C4-2B (cell line): ENCODE data around the gene CTNNA2.
A peak's percentile ranks its signal among the peaks of the same experiment; 100 is the strongest.

Experiments used
- H3K27ac ChIP-seq: fragments of 450-650 bp; 2 replicates; pipeline ENCODE4 v1.5.1; 2017
- ZFX ChIP-seq: fragments of 450-650 bp; IDR thresholded peaks from 2 replicates; pipeline ENCODE4 v1.6.1; 2017
- TF ChIP-seq, protein P1 (sequence below): fragments of 450-650 bp; conservative IDR thresholded peaks from 2 replicates; pipeline ENCODE4 v1.5.1; 2017; ENCODE audit warnings: mild to moderate bottlenecking

CTNNA2 gene

DNA sequence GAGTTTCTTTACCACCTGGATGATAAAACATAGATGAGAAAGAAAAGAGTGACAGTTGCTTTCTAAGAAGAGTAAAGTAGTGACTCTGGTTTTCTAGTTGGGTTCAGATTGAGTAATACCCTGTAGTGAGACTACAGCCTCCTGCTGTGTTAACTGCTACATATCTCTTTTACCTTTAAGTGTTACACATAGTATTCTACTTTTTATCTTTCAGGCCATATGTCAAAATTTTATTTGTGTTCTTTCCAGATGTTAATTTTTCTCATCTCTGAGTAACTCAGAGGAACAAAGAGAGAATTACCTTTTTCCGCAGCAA is 348.2 kb downstream of the CTNNA2 start:
- no peak for TF ChIP-seq ZFX
- TF ChIP-seq, protein P1, sequence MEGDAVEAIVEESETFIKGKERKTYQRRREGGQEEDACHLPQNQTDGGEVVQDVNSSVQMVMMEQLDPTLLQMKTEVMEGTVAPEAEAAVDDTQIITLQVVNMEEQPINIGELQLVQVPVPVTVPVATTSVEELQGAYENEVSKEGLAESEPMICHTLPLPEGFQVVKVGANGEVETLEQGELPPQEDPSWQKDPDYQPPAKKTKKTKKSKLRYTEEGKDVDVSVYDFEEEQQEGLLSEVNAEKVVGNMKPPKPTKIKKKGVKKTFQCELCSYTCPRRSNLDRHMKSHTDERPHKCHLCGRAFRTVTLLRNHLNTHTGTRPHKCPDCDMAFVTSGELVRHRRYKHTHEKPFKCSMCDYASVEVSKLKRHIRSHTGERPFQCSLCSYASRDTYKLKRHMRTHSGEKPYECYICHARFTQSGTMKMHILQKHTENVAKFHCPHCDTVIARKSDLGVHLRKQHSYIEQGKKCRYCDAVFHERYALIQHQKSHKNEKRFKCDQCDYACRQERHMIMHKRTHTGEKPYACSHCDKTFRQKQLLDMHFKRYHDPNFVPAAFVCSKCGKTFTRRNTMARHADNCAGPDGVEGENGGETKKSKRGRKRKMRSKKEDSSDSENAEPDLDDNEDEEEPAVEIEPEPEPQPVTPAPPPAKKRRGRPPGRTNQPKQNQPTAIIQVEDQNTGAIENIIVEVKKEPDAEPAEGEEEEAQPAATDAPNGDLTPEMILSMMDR: no peak
- H3K27ac ChIP-seq: no peak overlapping the region

DNA sequence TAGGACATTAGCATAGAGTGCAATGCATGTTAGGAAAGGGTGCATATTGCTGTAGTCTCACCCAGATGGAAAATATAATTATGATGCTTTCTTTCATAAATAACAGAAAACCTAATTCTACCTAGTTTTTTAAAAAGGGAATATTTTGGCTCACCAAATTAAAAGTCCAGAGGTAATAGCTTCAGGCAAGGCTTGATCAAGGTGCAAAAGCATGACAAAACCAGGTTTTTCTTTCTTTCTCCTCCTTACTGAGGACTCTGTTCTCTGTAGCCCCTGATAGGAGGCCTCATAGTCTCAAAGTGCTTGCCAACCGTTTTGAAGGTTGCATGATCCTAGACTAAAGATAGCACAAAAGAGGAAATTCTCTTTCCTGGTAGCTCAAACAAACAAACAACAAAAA is 349.9 kb downstream of the CTNNA2 start:
- TF ChIP-seq, protein P1: no peak
- no peak for TF ChIP-seq ZFX
- H3K27ac ChIP-seq: no peak overlapping the region

DNA sequence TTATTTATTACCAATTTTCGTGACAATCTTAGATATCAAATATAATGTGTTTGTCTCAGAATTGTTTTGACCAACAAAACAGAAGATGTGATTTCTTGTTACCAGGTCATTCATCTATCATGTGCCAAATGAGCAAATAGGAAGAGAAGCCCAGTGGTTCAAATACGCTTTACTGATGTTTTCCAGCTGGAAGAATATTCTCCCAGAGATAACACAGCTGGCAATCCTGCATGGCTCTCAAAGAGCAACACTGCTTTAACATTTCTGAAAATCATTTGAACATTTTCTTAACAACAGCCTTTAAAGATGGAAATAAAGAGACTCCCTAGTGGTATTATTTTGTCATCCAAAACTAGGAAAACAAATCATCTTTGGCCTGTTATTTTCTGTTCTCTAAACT is 359.8 kb downstream of the CTNNA2 start:
- no peak for TF ChIP-seq ZFX
- TF ChIP-seq, protein P1: no peak
- H3K27ac ChIP-seq: no peak overlapping the region

GRCh38 chr2:79874015-79874414 is 361.2 kb downstream of the CTNNA2 start:
- no peak for TF ChIP-seq ZFX
- TF ChIP-seq, protein P1: no peak
- no peak overlapping the region for H3K27ac ChIP-seq

DNA sequence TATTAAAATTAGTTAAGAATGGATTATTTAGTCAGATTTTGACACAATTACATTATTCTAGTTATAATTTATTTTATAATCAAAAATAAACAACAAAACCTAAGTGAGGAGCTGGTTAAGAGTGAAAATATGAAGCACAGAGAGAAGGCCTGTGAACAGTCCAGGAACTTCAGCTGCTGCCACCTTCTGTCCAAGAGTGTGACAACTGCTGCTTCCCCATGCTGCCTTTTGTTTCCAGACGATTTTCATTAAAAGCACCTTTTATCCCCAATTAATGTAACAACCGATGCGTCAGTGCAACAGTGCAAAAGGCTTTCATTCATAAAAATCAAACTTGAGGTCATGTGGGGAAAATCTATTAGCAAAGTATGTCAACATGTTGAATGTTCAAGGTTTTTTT is 363.6 kb downstream of the CTNNA2 start:
- no peak for TF ChIP-seq ZFX
- TF ChIP-seq, protein P1: peak; percentile 66
- no peak overlapping the region for H3K27ac ChIP-seq

- no peak for TF ChIP-seq ZFX
- TF ChIP-seq, protein P1: no peak
- H3K27ac ChIP-seq: no peak overlapping the region
Observed at GRCh38 chr2:79882548-79882947, 369.7 kb downstream of the CTNNA2 start.

- TF ChIP-seq ZFX: no peak
- TF ChIP-seq, protein P1: peak; percentile 72
- no peak overlapping the region for H3K27ac ChIP-seq
Observed at GRCh38 chr2:79887747-79888374, 375.0 kb downstream of the CTNNA2 start.
